GM18519 (cell line): ENCODE measurements around the gene FPR1.
"Not testable (repeated sequence)": the region's sequence is repeated elsewhere in the genome, so short reads cannot be mapped to it uniquely, and the experiment has no call there.

Source experiments
- ATAC-seq: cut with Tn5 transposase; IDR thresholded peaks from one replicate; pipeline ENCODE4 v1.9.1; 2021; ENCODE audit warnings: mild to moderate bottlenecking, moderate library complexity; ENCODE audit not compliant: unreplicated experiment, low FRiP score

The FPR1 gene

GRCh38 chr19:51780270-51780669, 28.6 kb upstream of the FPR1 start:
- ATAC-seq = no peak

DNA sequence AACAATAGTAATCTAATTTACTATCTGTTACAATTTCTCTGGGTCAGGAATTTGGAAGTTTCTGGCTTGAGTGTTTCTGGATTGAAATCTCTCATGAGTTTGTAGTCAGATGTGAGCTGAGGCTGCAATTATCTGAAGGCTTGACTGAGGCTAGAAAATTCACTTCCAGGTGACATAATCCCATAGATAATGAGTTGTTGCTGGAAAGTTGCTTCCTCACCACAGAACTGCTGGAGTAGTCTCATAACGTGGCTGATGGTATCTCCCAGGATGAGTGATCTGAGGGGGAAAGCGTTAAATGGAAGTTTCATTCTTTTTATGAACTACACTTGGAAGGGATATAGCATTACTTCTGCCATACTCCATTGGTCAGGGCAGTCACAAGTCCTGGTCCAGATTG, 28.0 kb upstream of the FPR1 start:
- no peak for ATAC-seq

- no peak for ATAC-seq
These were observed 27.5 kb upstream of the FPR1 start for GRCh38 chr19:51779181-51779580.

GRCh38 chr19:51777570-51778462, 26.1 kb upstream of the FPR1 start:
- no peak for ATAC-seq

- ATAC-seq = not testable (repeated sequence)
These were observed 24.9 kb upstream of the FPR1 start for GRCh38 chr19:51776561-51776960.

DNA sequence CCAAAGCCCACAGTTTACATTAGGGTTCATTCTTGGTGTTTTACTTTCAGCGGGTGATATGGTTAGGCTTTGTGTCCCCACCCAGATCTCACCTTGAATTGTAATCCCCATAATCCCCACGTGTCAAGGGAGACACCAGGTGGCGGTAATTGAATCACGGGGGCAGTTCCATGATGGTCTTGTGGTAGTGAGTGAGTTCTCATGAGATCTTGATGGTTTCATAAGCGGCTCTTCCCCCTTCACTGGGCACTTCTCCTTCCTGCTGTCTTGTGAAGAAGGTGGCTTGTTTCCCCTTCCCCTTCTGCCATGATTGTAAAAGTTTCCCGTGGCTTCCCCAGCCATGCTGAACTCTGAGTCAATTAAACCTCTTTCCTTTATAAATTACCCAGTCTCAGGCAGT, 21.3 kb upstream of the FPR1 start:
- ATAC-seq = no peak

- no peak for ATAC-seq
These were observed 19.9 kb upstream of the FPR1 start for GRCh38 chr19:51771376-51772130.

GRCh38 chr19:51766461-51766860, 14.8 kb upstream of the FPR1 start:
- no peak for ATAC-seq

DNA sequence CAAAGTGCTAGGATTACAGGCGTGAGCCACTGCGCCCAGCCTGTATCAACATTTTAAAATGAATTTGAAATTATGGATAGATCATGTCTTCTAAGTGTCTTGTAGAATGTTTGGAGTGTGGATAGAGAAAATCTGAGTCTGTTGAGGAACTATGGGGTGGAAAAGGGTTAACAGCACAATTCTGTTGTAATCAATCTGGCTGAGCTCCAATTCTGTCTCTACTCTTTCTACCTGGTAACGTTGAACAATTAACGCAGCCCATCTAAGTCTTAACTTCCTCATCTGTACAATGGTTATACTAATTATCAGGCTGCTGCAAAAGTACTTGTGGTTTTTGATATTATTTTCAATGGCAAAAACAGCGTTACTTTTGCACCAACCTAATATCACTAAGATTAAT, 13.4 kb upstream of the FPR1 start:
- ATAC-seq = no peak

GRCh38 chr19:51761696-51762095, 10.0 kb upstream of the FPR1 start:
- ATAC-seq = no peak

DNA sequence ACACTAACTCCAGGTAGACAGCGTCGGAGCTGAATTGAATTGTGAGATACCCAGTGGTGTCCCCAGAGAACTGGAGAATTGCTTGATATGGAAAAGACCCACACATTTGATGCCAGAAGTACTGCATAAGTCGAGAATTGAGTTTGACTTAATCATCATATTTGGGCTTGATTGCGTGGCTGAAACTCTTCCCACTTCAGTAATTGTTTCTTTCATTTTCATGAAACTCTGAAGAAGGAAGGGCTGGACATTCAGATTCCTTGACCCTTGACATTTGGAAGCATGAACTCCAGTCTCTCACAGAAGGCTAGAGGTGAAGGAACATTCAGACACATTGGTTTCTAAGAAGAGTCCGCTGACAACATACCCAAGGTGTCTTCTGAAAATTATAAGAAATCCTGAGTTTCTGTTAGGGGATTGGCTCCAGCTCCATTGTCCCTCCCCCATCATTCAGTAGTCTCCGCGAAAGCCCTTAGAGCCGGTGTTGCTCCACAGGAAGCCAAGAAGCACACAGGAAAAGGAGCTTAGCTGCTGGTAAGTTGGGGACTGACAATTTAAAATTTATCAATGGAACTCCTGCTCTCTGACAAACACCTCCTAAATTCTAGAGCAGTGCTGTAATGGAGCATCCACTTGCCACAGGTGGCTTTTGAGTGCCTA, 9.1 kb upstream of the FPR1 start, which contains the start of gene FPR2:
TSS of gene FPR2 (plus strand) at position 484 of the 660 bp plus-strand sequence. CDS start 7,479 bp downstream, outside the sequence.
- no peak for ATAC-seq

DNA sequence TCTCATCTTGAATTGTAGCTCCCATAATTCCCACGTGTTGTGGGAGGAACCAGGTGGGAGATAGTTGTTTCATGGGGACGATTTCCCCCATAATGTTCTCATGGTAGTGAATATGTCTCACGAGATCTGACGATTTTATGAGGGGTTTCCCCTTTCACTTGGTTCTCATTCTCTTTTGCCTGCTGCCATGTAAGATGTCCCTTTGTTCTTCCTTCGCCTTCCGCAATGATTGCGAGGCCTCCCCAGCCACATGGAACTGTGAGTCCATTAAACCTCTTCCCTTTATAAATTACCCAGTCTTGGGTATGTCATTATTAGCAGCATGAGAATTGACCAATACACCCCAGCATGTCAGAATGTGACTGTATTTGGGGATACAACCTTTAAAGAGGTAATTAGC, 3.9 kb upstream of the FPR1 start:
- no peak for ATAC-seq

GRCh38 chr19:51754770-51755169, 3.1 kb upstream of the FPR1 start:
- no peak for ATAC-seq

DNA sequence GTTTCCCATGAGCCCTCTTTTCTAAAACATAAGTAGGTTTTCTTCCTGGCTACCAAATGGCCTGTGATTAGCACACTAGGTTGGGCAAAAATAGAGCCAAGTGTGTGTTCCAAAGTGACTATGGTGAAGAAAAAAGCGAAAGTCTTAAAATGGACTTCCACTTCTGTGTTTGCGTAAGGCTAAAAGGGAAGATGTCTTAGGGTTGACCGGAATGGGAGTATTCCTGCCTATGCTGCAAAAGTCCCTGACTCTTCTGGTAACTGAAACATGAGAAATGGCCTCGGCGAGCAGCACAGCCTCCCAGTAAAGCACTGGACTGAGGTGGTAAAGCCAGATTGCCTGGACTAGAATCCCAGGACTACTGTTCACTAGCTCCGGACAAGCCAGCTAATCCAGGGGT, 2.4 kb upstream of the FPR1 start:
- ATAC-seq = no peak

DNA sequence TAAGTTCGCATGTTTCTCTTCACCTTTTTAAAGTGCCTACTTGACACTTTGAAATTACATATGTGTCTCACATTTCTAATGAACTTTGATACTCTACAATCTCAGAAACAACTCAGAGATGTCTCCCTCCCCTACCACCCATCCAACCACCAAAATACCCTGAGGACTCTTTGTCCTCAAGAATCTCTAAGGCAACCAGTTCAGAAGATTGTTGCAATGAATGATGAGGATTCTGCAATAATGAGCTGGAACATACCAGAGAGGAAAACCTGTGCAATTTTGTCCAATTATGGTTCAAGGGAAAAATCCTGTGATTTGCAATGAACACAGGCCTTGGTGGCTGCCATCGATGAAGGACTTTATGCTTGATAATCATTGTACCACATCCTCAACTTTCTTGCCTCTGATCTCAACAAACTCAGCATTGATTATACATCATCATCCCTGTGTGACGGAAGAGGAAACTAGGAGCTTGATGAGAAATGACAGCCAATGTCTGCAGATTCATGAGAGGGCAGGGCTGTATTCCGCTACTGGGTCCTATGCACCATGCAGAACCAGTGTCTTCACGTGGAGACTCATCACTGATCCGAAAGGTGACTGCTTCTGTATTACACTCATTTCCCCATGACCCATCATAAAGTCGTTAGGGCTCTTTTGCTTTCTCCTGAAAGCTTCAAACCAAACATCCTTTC, 1.1 kb downstream of the FPR1 start:
- ATAC-seq = no peak

DNA sequence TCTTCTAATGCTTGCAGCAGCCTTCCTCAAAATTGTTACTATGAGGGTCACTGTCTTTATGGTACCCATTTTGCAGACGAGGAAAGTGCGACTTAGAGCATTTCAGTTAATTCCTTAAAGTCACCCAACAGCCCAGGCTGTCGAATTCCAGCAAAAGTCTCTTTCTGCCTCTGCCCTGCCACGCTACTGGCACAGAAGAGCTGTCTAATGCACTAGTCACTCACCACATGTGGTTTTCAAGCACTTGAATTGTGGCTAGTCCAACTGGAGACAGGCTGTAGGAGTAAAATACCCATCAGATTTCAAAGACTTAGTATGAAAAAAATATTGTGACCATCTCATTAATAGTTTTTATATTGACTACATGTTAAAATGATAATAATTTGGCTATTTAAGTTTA, 1.7 kb downstream of the FPR1 start:
- no peak for ATAC-seq

DNA sequence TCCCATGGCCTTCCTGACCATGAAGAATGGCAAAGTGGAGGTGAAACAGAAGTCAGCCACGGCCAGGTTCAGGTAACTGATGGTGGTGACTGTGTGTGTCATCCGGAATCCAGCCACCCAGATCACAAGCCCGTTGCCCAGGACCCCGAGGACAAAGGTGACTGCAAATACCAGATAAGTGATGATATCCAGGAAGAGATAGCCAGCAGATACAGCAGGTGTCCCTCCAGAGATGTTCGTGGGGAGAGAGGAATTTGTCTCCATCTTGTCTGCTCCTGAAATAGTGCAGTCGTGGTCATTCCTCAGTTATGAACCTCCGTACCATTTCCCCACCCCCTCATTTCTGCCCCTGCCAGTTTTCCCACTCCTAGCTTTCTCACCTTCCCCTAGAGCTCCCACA, 4.9 kb downstream of the FPR1 start:
- no peak for ATAC-seq

DNA sequence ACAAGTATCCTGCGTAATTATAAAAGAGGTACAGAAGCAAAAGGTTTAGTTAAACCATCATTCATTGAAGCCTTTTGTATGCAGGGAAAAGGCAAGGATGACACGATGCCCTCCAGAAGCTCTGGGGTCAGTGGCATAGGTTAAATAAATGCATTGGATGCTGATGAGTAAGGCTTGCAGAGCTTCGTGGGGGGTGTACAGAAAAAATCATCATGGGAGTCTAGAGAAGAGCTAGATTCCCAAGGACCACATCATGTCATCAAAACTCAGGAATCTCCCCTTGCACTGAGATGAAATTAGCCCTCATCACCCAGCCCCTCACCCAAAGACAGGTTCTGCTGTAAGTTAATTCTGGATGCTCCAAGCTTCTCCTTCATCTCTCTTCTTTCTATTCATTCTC, 8.3 kb downstream of the FPR1 start:
- ATAC-seq = no peak

- no peak for ATAC-seq
These were observed 8.9 kb downstream of the FPR1 start for GRCh38 chr19:51742789-51743188.

DNA sequence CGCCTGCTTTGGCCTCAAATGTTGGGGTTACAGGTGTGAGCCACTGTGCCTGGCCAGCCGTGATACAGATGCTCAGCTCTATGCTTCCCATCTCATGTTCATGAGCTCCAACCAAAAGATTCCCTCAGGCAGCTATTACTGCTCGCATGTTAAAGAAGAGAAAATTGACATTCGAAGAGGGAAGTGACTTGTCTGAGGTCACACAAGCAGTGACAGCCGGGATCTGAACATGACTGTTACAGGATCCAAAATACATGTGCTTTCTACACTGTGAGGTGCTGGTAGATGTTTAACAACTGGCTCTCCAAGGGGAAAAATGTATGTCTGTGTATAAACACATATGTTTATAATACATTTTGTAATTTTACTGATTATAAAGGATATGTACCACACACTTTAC, 11.3 kb downstream of the FPR1 start:
- ATAC-seq = no peak
